HepG2 (cell line): ENCODE measurements around the gene DDC. TPM values are rescaled to one million over a fixed set of nuclear protein-coding genes. Genes with fewer than 3 reads are reported as not detected.
"Not testable (repeated sequence)": the region's sequence is repeated elsewhere in the genome, so short reads cannot be mapped to it uniquely, and the experiment has no call there.

Source experiments
- ATAC-seq: fragments of 200-7000 bp; cut with Tn5 transposase; 3 replicates; pipeline ENCODE4 v1.9.1; 2020; ENCODE audit warnings: mild to moderate bottlenecking, moderate library complexity
- BruUV-seq: library from RNA; stranded (reverse); fragments of 400-500 nt; replicated peaks from 2 replicates; lab custom pipeline; 2021; lab: Mats Ljungman, UMichigan
- CTCF ChIA-PET: fragments of 300-600 bp; formaldehyde crosslinking; extraction: SDS; loops from one replicate; lab custom pipeline; 2021; ENCODE audit warnings: low total read pairs, inconsistent platforms, low intra/inter-chr PET ratio; lab: Yijun Ruan, JAX
- POLR2A ChIA-PET: fragments of 350-600 bp; sonication (Branson Sonifier 250); formaldehyde crosslinking; loops from one replicate; lab custom pipeline; 2020; ENCODE audit warnings: antibody characterized with exemption, inconsistent platforms; lab: Yijun Ruan, JAX
- DNase-seq: peaks from one replicate; pipeline ENCODE4 v3.0.0-alpha.2; 2015; ENCODE audit warnings: low spot score
- FAIRE-seq: peaks from 3 replicates; lab custom pipeline; 2011; peaks lifted over from hg19 to GRCh38; lab: Jason Lieb, UNC
- H2AFZ ChIP-seq: one replicate; pipeline ENCODE4 v1.6.1; 2011; ENCODE audit warnings: low read length, inconsistent platforms
- H3K27ac ChIP-seq: fragments of 300-600 bp; 3 replicates; pipeline ENCODE4 v1.8.0; 2011; ENCODE audit warnings: mixed run types, mild to moderate bottlenecking, mixed read lengths, low read length, inconsistent platforms; ENCODE audit not compliant: insufficient read depth; ENCODE audit errors: extremely low read length
- H3K27me3 ChIP-seq, 2 experiments: fragments of 200-600 bp in 1 of 2; 2 replicates in 1 of 2; 3 replicates in 1 of 2; pipeline versions ENCODE4 v1.6.0 to v1.8.0; 2011; ENCODE audit warnings: low read length in 2 of 2, mild to moderate bottlenecking in 2 of 2, moderate library complexity in 2 of 2, inconsistent platforms in 1 of 2; ENCODE audit not compliant: insufficient read depth in 2 of 2, control insufficient read depth in 1 of 2
- H3K36me3 ChIP-seq, 2 experiments: fragments of 200-600 bp in 1 of 2; replicated peaks in 1 of 2; 2 replicates in 1 of 2; 3 replicates in 1 of 2; pipeline versions ENCODE4 v1.5.1 to v1.8.0; 2011; ENCODE audit warnings: low read length in 2 of 2, inconsistent platforms in 1 of 2; ENCODE audit not compliant: insufficient read depth in 2 of 2, control insufficient read depth in 1 of 2
- H3K4me1 ChIP-seq: 2 replicates; pipeline ENCODE4 v1.5.1; 2012; ENCODE audit warnings: low read length, inconsistent platforms; ENCODE audit not compliant: insufficient read depth
- H3K4me2 ChIP-seq: 2 replicates; pipeline ENCODE4 v1.6.0; 2011; ENCODE audit warnings: low read depth, low read length, inconsistent platforms
- H3K4me3 ChIP-seq, 3 experiments: fragments of 200-600 bp in 1 of 3; sonication (generic), shearing (Covaris generic) in 1 of 3; replicated peaks in 1 of 3; 2 replicates each; pipeline ENCODE4 v1.5.1; 2011 to 2016; ENCODE audit warnings: low read length in 3 of 3, inconsistent platforms in 2 of 3, low read depth in 2 of 3, mild to moderate bottlenecking in 2 of 3, control low read depth in 1 of 3, mixed read lengths in 1 of 3; ENCODE audit not compliant: insufficient read depth in 1 of 3
- H3K79me2 ChIP-seq: one replicate; pipeline ENCODE4 v1.6.1; 2011; ENCODE audit warnings: low read length, inconsistent platforms; ENCODE audit not compliant: insufficient read depth
- H3K9ac ChIP-seq: 2 replicates; pipeline ENCODE4 v1.6.0; 2011; ENCODE audit warnings: mild to moderate bottlenecking, low read depth, low read length, inconsistent platforms; ENCODE audit not compliant: insufficient read depth
- H3K9me3 ChIP-seq: 2 replicates; pipeline ENCODE4 v1.5.1; 2012; ENCODE audit warnings: mild to moderate bottlenecking, low read length
- H4K20me1 ChIP-seq: 2 replicates; pipeline ENCODE4 v1.6.0; 2011; ENCODE audit warnings: inconsistent platforms, mild to moderate bottlenecking, low read length, moderate library complexity; ENCODE audit not compliant: insufficient read depth
- FOSL2 ChIP-seq: sonication (generic); formaldehyde crosslinking; IDR thresholded peaks from 2 replicates; pipeline ENCODE4 v1.4.0; 2020; ENCODE audit warnings: missing genetic modification reagents
- TP53 ChIP-seq: sonication (generic); formaldehyde crosslinking; conservative IDR thresholded peaks from 2 replicates; pipeline ENCODE4 v1.4.0; 2020; ENCODE audit warnings: missing genetic modification reagents
- ZNF281 ChIP-seq: sonication (generic); formaldehyde crosslinking; IDR thresholded peaks from 2 replicates; pipeline ENCODE4 v1.4.0; 2020; ENCODE audit warnings: missing genetic modification reagents, borderline replicate concordance
- WGBS: methylation state at CpG from one replicate; pipeline ENCODE4 v1.1.6; 2017; ENCODE audit warnings: low lambda C conversion rate; 5-methylcytosine and 5-hydroxymethylcytosine counted together
- in situ Hi-C: cut with HindIII; loops from 2 replicates; pipeline ENCODE4 v1.10.0; 2017; ENCODE audit warnings: low pct_unique_long_range_greater_than_20kb; ENCODE audit not compliant: extremely low pct_ligation_motif_present
- intact Hi-C: fragments of 100-400 bp; cut with micrococcal nuclease; formaldehyde crosslinking; loops from one replicate; pipeline ENCODE4 v1.10.0; 2022; ENCODE audit not compliant: unreplicated experiment
- polyA plus RNA-seq, 8 experiments: library from polyadenylated mRNA; depleted of rRNA in 3 of 8; stranded (reverse) in 7 of 8; unstranded in 1 of 8; fragments of >200 nt; fragmentation: Illumina TruSeq in 4 of 8; extraction: Trizol in 4 of 8; gene quantifications; 2 replicates each; pipeline versions ENCODE4 v1.2.1 to v1.2.3, GENCODE V29; 2011 to 2016; ENCODE audit warnings: low read depth in 4 of 8, missing spikeins in 1 of 8, mixed read lengths in 1 of 8; ENCODE audit not compliant: insufficient read depth in 1 of 8
- total RNA-seq, 5 experiments: library from RNA; depleted of rRNA; stranded (reverse); fragments of >200 nt; fragmentation: Illumina TruSeq; extraction: Trizol; gene quantifications; 2 replicates each; pipeline ENCODE4 v1.2.3, GENCODE V29; 2016; ENCODE audit warnings: low read depth in 1 of 5

The DDC gene
- total and polyA plus RNA-seq, 2 of the 13 experiments (the other 11 are each of a cell fraction or from before 2014, with no cell fraction given) = 11.7 to 93.3 TPM

- H3K4me1 ChIP-seq, CTCF ChIA-PET, DNase-seq, FAIRE-seq, H3K4me3 ChIP-seq, in situ Hi-C loops, ATAC-seq, H2AFZ ChIP-seq, H3K27me3 ChIP-seq, BruUV-seq, POLR2A ChIA-PET, intact Hi-C loops, H3K9ac ChIP-seq, H3K9me3 ChIP-seq, H3K27ac ChIP-seq, H3K36me3 ChIP-seq, H3K4me2 ChIP-seq, H4K20me1 ChIP-seq, H3K79me2 ChIP-seq: not testable (repeated sequence)
- WGBS = 85% methylated on average over 3 of the region's 3 CpGs
These were observed 45.9 kb downstream of the DDC start for GRCh38 chr7:50519350-50519749.

- H3K4me2 ChIP-seq = no peak overlapping the region
- no peak overlapping the region for H3K9ac ChIP-seq
- 94% methylated on average over 12 of the region's 14 CpGs for WGBS
- ChIA-PET CTCF (no interaction called here), POLR2A (no interaction called here)
- no peak overlapping the region for H3K4me3 ChIP-seq
- ATAC-seq = no peak
- H3K4me1 ChIP-seq = 0 out of 2 replicates have a peak, but pooled peaks cover 7% of the 10 kb centered on the region
- no peaks in the 10 kb centered on the region; the same call in 1 of the 2 replicates for H3K9me3 ChIP-seq
- no peak for DNase-seq
- H3K36me3 ChIP-seq = peaks cover 0 to 9% of the 10 kb centered on the region in 2 experiments; a peak in 1 of 5 replicates
- no TSS peak for BruUV-seq
- FAIRE-seq = no peak
- intact Hi-C loops (no loop called here), in situ Hi-C loops (no loop called here)
- TF ChIP-seq TP53 (no peak), FOSL2 (CRISPR knock-in tag) (peak; percentile 32), ZNF281 (peak; percentile 34; the same call in 1 of the 2 replicates)
- H3K27me3 ChIP-seq = no peaks in the 10 kb centered on the region
- no peaks in the 10 kb centered on the region for H4K20me1 ChIP-seq
- H2AFZ ChIP-seq = no peak overlapping the region
- H3K27ac ChIP-seq = peak overlapping the region; percentile 24
- H3K79me2 ChIP-seq = no peaks in the 10 kb centered on the region
These were observed 51.9 kb downstream of the DDC start for GRCh38 chr7:50513166-50513871.
